Nucleus accumbens (tissue), 56 donors: ENCODE data around the gene TANK.
"Not testable (repeated sequence)": the region's sequence is repeated elsewhere in the genome, so short reads cannot be mapped to it uniquely, and the experiment has no call there.

Experiments used
- DNase-seq, 56 donors: peaks; one replicate each; lab custom pipeline; 2025; lab: John Stamatoyannopoulos, UW

The TANK gene

GRCh38 chr2:161165811-161166210 lies 5.6 kb downstream of the TANK start:
- no peak for DNase-seq

- DNase-seq = no peak
These were observed 6.5 kb downstream of the TANK start for GRCh38 chr2:161166538-161167409.

DNA sequence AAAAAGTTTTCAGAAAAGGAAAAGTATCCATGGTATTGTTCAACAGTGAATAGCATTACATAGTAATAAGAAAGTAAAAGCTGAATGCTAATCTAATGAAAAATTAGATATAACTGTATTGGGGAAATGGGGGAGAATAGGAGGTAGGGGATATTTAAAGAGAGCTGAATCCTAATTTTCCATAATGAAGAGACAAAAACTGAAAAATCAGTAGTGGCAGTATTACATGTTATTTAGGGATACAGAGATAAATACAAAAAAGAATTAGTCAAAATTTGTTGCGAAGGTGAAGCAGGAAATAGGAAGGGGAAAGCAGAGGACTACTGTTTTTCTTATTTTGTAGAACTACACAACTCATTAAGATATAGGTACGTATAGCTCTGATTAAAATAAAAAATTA lies 9.1 kb downstream of the TANK start:
- DNase-seq = no peak

GRCh38 chr2:161170377-161170776 lies 10.1 kb downstream of the TANK start:
- DNase-seq = no peak

DNA sequence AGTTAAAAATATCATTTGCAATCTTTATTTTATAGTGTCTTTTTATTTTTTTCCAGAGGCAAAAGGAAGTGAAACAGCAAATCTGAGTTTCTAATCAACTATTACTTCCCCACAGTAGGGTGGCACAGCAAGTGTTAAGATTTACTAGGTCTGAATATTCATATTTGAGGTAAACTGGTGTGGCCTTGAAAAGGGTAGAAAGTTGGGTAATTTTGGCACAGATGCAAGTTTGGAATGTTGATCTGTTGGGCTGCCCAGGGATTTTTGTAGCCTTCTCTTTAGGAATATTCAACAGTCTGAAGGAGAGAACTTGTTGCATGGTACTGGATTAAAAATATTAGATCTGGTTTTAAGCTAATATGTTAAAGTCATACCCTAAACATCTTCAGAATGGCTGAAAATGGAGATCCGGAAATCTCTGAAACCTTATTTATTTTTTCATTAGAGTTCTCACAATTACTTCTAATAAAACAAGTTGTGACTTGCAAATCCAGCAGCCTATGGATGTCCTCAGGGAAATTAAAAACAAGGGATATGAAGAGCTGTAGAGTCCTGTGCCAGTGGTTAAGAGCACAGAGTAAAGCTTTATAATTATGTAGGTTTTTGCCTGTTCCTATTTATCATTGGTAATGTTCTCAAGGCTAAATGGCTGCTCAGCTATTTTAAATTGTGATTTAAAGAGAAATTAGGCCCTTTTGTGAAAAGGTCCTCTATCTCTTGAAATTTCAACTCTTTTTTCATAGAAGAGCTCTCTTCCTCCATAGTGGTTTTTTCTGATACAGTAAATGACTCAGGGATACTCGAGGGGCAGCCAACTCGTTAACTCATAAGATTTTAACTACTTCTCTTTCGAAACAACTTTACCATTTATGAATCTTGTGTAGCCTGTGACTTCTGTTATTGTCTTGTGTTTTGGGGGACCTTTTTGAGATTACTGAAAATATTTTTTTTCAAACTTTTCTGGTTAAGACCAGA lies 11.0 kb downstream of the TANK start:
- DNase-seq = no peak

GRCh38 chr2:161172901-161173540 lies 12.8 kb downstream of the TANK start:
- no peak for DNase-seq

DNA sequence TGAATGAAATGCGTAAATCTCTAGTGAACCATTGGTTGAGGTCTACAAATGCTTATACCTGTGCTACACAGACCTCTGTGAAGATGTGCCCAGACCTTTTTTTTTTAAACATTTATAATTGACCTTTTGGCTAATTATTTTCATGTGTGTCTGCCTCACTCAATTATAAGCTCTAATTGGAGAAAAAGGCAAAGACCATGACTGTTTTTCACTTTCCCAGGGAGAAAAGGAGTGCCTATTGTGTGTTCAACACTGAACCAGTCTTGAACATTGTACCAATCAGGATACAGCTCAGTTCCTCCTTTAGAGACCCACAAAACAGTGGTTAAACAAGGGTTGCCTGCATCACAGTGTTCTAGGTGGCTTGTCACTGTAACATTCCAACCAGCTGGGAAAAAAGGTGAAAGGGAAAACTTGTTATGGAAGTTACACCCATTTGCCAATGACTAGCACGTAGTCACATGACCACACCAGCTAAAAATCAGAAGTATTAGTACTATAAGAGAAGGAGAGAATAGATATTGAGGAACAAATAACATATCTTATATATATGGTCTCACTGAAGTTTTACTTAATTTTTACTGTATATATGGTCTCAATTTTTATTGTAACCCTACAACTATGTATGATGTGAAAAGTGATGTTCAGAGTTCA lies 13.4 kb downstream of the TANK start:
- no peak for DNase-seq

DNA sequence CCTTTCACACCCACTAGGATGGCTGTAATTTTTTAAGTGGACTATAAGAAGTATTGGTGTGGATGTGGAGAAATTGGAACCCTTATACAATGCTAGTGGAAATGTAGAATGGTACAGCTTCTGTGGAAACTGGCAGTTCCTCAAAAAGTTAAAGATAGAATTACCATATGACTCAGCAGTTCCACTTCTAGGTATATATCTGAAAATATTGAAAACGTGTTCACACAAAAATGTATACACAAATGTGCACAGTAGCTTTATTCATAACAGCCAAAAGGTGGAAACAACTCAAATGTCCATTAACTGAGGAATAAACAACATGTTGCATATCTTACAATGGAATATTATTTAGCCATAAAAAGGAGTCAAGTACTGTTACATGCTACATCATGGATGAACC lies 17.7 kb downstream of the TANK start:
- DNase-seq = no peak

DNA sequence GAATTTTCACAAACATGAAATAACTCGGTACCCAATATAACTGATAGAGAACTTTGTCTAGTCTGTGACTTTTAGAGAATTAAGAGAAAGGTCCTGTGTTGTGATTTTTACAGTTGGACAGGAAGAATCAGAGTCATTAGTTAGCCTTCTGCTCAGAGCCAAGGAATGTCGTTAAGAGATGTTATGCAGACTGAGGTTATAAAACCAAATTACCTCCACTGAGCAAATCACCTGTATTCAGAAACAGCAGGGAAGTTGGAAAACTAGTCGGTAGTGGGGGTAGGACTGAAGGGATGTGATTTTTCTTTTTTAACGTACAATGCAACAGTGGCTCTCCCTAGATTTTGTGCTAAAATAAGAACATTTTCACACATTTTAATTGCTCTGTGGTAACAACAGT lies 18.5 kb downstream of the TANK start:
- no peak for DNase-seq

GRCh38 chr2:161190050-161190449 lies 29.8 kb downstream of the TANK start:
- DNase-seq = no peak

DNA sequence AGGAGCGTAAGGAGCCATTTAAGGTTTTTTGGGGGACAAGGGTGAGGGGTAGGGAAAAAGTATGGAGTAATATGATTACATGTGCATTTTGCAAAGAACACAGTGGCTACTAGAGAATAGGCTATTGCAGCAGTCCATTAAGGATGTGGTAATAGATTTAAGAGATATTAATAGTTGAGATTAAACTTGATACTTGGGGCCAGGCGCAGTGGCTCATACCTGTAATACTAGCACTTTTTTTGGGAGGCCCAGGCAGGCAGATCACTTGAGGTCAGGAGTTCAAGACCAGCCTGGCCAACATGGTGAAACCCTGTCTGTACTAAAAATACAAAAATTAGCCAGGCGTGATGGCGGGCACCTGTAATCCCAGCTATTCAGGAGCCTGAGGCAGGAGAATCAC lies 35.4 kb downstream of the TANK start:
- DNase-seq = not testable (repeated sequence)

GRCh38 chr2:161199912-161200701 lies 39.9 kb downstream of the TANK start:
- DNase-seq = no peak

DNA sequence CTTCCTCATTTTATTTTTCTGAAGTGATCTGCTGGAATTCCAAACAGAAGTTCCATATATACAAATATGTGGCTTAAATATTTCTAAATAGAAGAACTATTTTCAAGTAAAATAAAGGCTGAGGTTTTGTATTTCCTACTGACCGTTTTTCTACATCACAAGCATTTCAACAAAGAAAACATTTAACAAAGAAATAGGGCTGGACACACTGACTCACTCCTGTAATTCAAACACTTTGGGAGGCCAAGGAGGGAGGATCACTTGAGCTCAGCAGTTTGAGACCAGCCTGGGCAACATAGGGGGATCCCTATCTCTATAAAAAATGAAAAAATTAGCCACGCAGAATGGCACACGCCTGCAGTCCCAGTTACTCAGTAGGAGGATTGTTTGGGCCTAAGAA lies 44.6 kb downstream of the TANK start:
- DNase-seq = no peak

DNA sequence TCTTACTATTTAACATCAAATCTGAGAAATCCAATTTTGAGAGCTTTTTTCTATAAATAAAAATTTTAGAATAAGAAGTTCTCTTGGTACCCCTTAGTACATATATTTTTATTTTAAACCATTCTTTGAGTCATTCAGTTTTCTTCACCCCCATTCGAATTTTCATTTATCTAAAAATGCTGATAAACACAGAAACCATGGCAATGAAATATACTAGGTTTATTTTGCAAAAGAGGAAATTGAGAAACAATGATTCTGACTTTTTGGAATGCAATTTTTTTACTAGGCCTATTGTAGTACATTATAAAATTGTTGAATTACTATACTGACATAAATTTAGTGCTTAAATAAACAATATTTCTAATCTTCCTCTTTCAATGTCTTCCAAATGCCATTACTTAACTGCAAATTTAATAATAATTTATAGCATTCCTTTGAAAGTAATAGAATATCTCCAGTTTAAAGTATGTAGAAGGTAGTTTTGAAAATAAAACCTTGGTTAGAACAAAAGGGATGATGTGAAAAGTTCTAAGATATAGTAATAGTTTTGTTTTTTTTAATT lies 46.3 kb downstream of the TANK start:
- DNase-seq = no peak

- no peak for DNase-seq
These were observed 47.7 kb downstream of the TANK start for GRCh38 chr2:161207941-161208340.

- DNase-seq = no peak
These were observed 48.4 kb downstream of the TANK start for GRCh38 chr2:161208527-161209139.

DNA sequence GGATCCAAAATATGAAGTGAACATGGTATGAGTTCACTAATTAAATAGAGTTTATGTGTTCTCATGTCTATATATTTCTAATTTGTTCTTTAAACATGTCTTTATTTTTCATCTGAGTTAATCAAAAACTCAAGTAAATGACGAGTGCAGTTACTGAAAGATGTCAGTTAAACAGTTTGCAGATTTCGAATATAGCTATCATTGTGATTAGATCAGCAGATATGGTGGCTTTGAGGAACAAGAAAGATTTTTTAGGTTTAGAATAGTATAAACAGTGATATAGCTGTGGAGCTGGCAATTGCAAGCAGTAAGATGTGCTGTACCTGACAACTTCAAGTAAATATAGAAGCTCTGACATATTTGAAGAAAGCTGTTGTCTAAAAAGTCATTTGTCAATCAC lies 49.7 kb downstream of the TANK start:
- no peak for DNase-seq

- no peak for DNase-seq
These were observed 57.5 kb downstream of the TANK start for GRCh38 chr2:161217597-161218185.
